Mesendoderm (in vitro differentiated cells): ENCODE data around the gene NHERF2.

Experiments
- DNase-seq: peaks from one replicate; pipeline ENCODE4 v3.0.0; 2013
- H2AK5ac ChIP-seq: 2 replicates; pipeline ENCODE4 v1.6.1; 2013; ENCODE audit warnings: low read length, inconsistent platforms
- H2BK120ac ChIP-seq: 2 replicates; pipeline ENCODE4 v1.6.1; 2013; ENCODE audit warnings: low read depth, mild to moderate bottlenecking, low read length, moderate library complexity, mixed read lengths
- H2BK15ac ChIP-seq: replicated peaks from 2 replicates; pipeline ENCODE4 v1.6.1; 2013; ENCODE audit warnings: low read depth, mild to moderate bottlenecking, moderate library complexity
- H2BK5ac ChIP-seq: 2 replicates; pipeline ENCODE4 v1.6.1; 2013; ENCODE audit warnings: low read length, inconsistent platforms
- H3K18ac ChIP-seq: 2 replicates; pipeline ENCODE4 v1.6.1; 2013; ENCODE audit warnings: mild to moderate bottlenecking, low read length, mixed read lengths
- H3K23ac ChIP-seq: one replicate; pipeline ENCODE4 v1.6.1; 2013; ENCODE audit warnings: low read length
- H3K27ac ChIP-seq: 2 replicates; pipeline ENCODE4 v1.5.1; 2013; ENCODE audit warnings: low read depth, mild to moderate bottlenecking, inconsistent platforms, low read length, moderate library complexity
- H3K27me3 ChIP-seq: 2 replicates; pipeline ENCODE4 v1.6.1; 2013; ENCODE audit warnings: low read length, control low read depth, mild to moderate bottlenecking, inconsistent platforms; ENCODE audit not compliant: insufficient read depth, poor library complexity
- H3K36me3 ChIP-seq: 2 replicates; pipeline ENCODE4 v1.6.1; 2013; ENCODE audit warnings: low read length, inconsistent platforms; ENCODE audit not compliant: control insufficient read depth, insufficient read depth
- H3K4ac ChIP-seq: one replicate; pipeline ENCODE4 v1.6.1; 2013; ENCODE audit warnings: low read depth, mild to moderate bottlenecking, low read length, moderate library complexity
- H3K4me1 ChIP-seq: 2 replicates; pipeline ENCODE4 v1.6.1; 2013; ENCODE audit warnings: low read depth, low read length, inconsistent platforms; ENCODE audit not compliant: control insufficient read depth
- H3K4me2 ChIP-seq: 2 replicates; pipeline ENCODE4 v1.6.1; 2013; ENCODE audit warnings: low read length
- H3K4me3 ChIP-seq: 2 replicates; pipeline ENCODE4 v1.5.1; 2013; ENCODE audit warnings: mild to moderate bottlenecking, low read length
- H3K56ac ChIP-seq: one replicate; pipeline ENCODE4 v1.6.1; 2013; ENCODE audit warnings: low read length
- H3K79me1 ChIP-seq: 2 replicates; pipeline ENCODE4 v1.6.1; 2013; ENCODE audit warnings: low read length, inconsistent platforms
- H3K79me2 ChIP-seq: 2 replicates; pipeline ENCODE4 v1.6.1; 2013; ENCODE audit warnings: mild to moderate bottlenecking, low read length; ENCODE audit not compliant: control insufficient read depth, insufficient read depth
- H3K9ac ChIP-seq: 2 replicates; pipeline ENCODE4 v1.6.1; 2013; ENCODE audit warnings: low read length, inconsistent platforms
- H4K5ac ChIP-seq: one replicate; pipeline ENCODE4 v1.6.1; 2013; ENCODE audit warnings: low read length
- H4K8ac ChIP-seq: one replicate; pipeline ENCODE4 v1.6.1; 2013; ENCODE audit warnings: low read depth, mild to moderate bottlenecking, control low read depth, low read length, moderate library complexity
- WGBS: extraction: QIAGEN DNeasy Blood & Tissue Kit; methylation state at CpG from one replicate; pipeline ENCODE4 v1.1.7; 2013; ENCODE audit warnings: low lambda C conversion rate, missing lambda C conversion rate; ENCODE audit not compliant: insufficient coverage; ENCODE audit errors: extremely low coverage; 5-methylcytosine and 5-hydroxymethylcytosine counted together

NHERF2 gene

DNA sequence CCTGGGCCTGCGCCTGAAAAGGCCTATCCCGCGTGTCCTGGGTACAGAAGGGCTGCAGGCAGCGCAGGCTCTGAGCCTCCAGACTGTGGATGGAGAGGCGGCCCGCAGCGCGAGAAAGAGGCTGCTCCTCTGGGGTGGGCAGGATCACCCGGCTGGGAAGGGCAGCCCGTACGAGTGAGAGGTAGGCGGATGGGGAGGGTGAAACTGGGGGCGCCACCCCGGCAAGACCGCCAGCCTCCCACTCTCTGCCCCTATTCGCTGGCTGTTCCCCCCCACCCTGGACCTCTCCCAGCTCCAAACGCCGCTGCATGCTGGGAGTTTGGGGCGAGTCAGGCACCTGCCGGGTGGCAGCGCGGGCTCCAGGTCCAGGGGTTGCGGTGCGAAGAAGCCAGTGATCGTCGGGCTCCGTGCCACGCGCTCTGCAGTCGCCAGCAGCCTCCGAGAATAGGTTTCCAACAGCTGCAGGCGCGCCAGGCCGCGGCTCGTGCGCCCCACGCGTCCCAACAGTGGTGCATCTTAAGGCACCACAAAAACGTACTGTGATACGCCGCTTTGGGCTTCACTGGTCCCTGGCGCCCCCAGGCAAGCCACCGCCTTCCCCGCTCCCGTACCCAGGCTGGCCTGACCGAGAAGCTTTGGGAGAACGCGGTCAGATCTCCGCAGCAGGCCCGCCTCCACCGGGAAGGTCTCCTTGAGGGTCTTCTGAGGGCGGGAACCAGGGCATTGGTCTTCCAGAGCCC is 46.5 kb upstream of the NHERF2 start:
- Histone ChIP-seq H3K23ac (peak overlapping the region; percentile 20), H2BK5ac (no peak overlapping the region), H3K27ac (no peak overlapping the region), H2BK120ac (no peak overlapping the region), H3K4me2 (no peak overlapping the region), H3K18ac (no peak overlapping the region), H3K9ac (peak overlapping the region; percentile 62), H3K4me1 (peaks cover 3% of the 10 kb centered on the region), H3K56ac (no peak overlapping the region), H4K8ac (no peak overlapping the region), H3K36me3 (no peaks in the 10 kb centered on the region), H2BK15ac (no peak overlapping the region), H3K4me3 (no peak overlapping the region), H3K79me2 (peaks cover 2% of the 10 kb centered on the region), H3K4ac (no peak overlapping the region), H2AK5ac (no peak overlapping the region), H4K5ac (no peak overlapping the region), H3K27me3 (peaks cover 9% of the 10 kb centered on the region), H3K79me1 (peaks cover 5% of the 10 kb centered on the region)
- no peak for DNase-seq
- no CpG with 5 or more reads among the region's 53 CpGs for WGBS

GRCh38 chr16:1980770-1981087 is 46.0 kb upstream of the NHERF2 start:
- no peak overlapping the region for H3K27ac ChIP-seq
- H3K23ac ChIP-seq: peak overlapping the region; percentile 20
- no peak overlapping the region for H4K5ac ChIP-seq
- H4K8ac ChIP-seq: no peak overlapping the region
- no peak overlapping the region for H3K9ac ChIP-seq
- no peaks in the 10 kb centered on the region for H3K36me3 ChIP-seq
- peaks cover 5% of the 10 kb centered on the region for H3K4me1 ChIP-seq
- no CpG with 5 or more reads among the region's 16 CpGs for WGBS
- no peak overlapping the region for H2BK120ac ChIP-seq
- no peak overlapping the region for H3K4me3 ChIP-seq
- no peak overlapping the region for H3K4ac ChIP-seq
- no peak overlapping the region for H2BK5ac ChIP-seq
- no peak overlapping the region for H3K18ac ChIP-seq
- no peak overlapping the region for H3K4me2 ChIP-seq
- no peak overlapping the region for H2BK15ac ChIP-seq
- H3K79me1 ChIP-seq: peaks cover 9% of the 10 kb centered on the region
- no peak overlapping the region for H3K56ac ChIP-seq
- H2AK5ac ChIP-seq: no peak overlapping the region
- peaks cover 9% of the 10 kb centered on the region for H3K27me3 ChIP-seq
- peaks cover 2% of the 10 kb centered on the region for H3K79me2 ChIP-seq
- DNase-seq: no peak

DNA sequence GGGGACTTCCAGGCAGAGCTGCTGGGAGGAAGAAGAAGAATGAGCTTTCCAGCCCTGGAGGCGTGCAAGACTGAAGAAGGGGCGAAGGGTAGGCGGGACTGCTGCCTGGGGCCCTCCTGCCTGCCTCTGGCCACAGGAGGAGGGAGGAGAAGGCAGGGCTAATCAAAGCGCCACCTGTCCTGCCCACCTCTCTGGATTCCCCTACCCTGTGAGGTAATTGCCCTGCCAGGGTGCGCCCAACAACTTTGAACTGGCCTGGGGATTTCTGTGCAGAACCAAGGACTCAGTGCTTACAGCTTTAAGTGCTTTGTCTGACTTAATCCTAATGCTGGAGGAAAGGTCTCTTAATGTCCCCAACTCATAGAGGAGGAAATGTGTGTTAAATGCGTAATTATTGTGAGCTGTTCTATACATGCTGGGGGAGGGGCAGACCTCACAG is 45.3 kb upstream of the NHERF2 start, which contains the start of gene NOXO1:
TSS of gene NOXO1 (minus strand) at position 72 of the 439 bp plus-strand sequence. CDS start 290 bp downstream, outside the sequence.
- Histone ChIP-seq H2BK15ac (no peak within 1 kb of the TSS), H3K4me1 (peaks cover 5% of the 10 kb centered on the region), H3K4ac (no peak within 1 kb of the TSS), H3K79me1 (peaks cover 10% of the 10 kb centered on the region), H2BK5ac (no peak within 1 kb of the TSS), H4K8ac (no peak within 1 kb of the TSS), H3K27ac (no peak within 1 kb of the TSS), H3K27me3 (peaks cover 9% of the 10 kb centered on the region), H3K23ac (peak within 1 kb of the TSS; percentile 20), H3K79me2 (peaks cover 2% of the 10 kb centered on the region), H3K18ac (no peak within 1 kb of the TSS), H4K5ac (no peak within 1 kb of the TSS), H3K4me2 (no peak within 1 kb of the TSS), H2AK5ac (no peak within 1 kb of the TSS), H3K36me3 (peaks cover 3% of the 10 kb centered on the region), H3K56ac (peak within 1 kb of the TSS; percentile 7), H2BK120ac (no peak within 1 kb of the TSS), H3K4me3 (no peak within 1 kb of the TSS), H3K9ac (no peak within 1 kb of the TSS)
- no CpG with 5 or more reads among the region's 6 CpGs for WGBS
- DNase-seq: peak; percentile 19

GRCh38 chr16:1982013-1982433 is 44.7 kb upstream of the NHERF2 start:
- H2BK120ac ChIP-seq: no peak overlapping the region
- H3K79me1 ChIP-seq: peaks cover 10% of the 10 kb centered on the region
- no peak overlapping the region for H2BK5ac ChIP-seq
- no peak overlapping the region for H3K18ac ChIP-seq
- H3K23ac ChIP-seq: no peak overlapping the region
- H3K4me3 ChIP-seq: no peak overlapping the region
- no peak overlapping the region for H4K8ac ChIP-seq
- no peak overlapping the region for H2AK5ac ChIP-seq
- WGBS: no CpG with 5 or more reads among the region's 5 CpGs
- peaks cover 3% of the 10 kb centered on the region for H3K36me3 ChIP-seq
- no peak overlapping the region for H3K27ac ChIP-seq
- H3K79me2 ChIP-seq: peaks cover 2% of the 10 kb centered on the region
- H3K9ac ChIP-seq: no peak overlapping the region
- no peak for DNase-seq
- H4K5ac ChIP-seq: no peak overlapping the region
- peaks cover 9% of the 10 kb centered on the region for H3K27me3 ChIP-seq
- H3K4ac ChIP-seq: no peak overlapping the region
- H3K4me2 ChIP-seq: no peak overlapping the region
- H2BK15ac ChIP-seq: no peak overlapping the region
- peaks cover 5% of the 10 kb centered on the region for H3K4me1 ChIP-seq
- H3K56ac ChIP-seq: no peak overlapping the region

GRCh38 chr16:1982991-1983543 is 43.6 kb upstream of the NHERF2 start:
- H3K79me2 ChIP-seq: peaks cover 2% of the 10 kb centered on the region
- H3K4me3 ChIP-seq: no peak overlapping the region
- WGBS: no CpG with 5 or more reads among the region's 19 CpGs
- H3K4ac ChIP-seq: no peak overlapping the region
- peaks cover 10% of the 10 kb centered on the region for H3K79me1 ChIP-seq
- H3K9ac ChIP-seq: peak overlapping the region; percentile 37
- H2BK15ac ChIP-seq: no peak overlapping the region
- H3K23ac ChIP-seq: no peak overlapping the region
- H2AK5ac ChIP-seq: no peak overlapping the region
- H4K5ac ChIP-seq: no peak overlapping the region
- no peak overlapping the region for H4K8ac ChIP-seq
- H3K4me2 ChIP-seq: no peak overlapping the region
- no peak overlapping the region for H3K56ac ChIP-seq
- no peak overlapping the region for H2BK120ac ChIP-seq
- no peak overlapping the region for H3K18ac ChIP-seq
- peaks cover 3% of the 10 kb centered on the region for H3K36me3 ChIP-seq
- no peak overlapping the region for H2BK5ac ChIP-seq
- no peak for DNase-seq
- peaks cover 9% of the 10 kb centered on the region for H3K27me3 ChIP-seq
- H3K4me1 ChIP-seq: peaks cover 5% of the 10 kb centered on the region
- H3K27ac ChIP-seq: no peak overlapping the region
